HCT116 (cell line): ENCODE measurements around the gene TACR3. TPM values are rescaled to one million over a fixed set of nuclear protein-coding genes. Genes with fewer than 3 reads are reported as not detected.

Experiments used
- ATAC-seq: fragments of 200-7000 bp; cut with Tn5 transposase; 2 replicates; pipeline ENCODE4 v1.9.1; 2020; ENCODE audit warnings: mild to moderate bottlenecking, moderate library complexity
- BruUV-seq: library from RNA; stranded (reverse); fragments of 400-500 nt; replicated peaks from 2 replicates; lab custom pipeline; 2021; lab: Mats Ljungman, UMichigan
- CTCF ChIA-PET: fragments of 300-600 bp; sonication (Branson Sonifier 250); formaldehyde crosslinking; loops from one replicate; lab custom pipeline; 2021; ENCODE audit warnings: antibody characterized with exemption; lab: Charles Lee
- POLR2A ChIA-PET: fragments of 300-600, 350-600 bp; sonication (Branson Sonifier 250); formaldehyde crosslinking; loops from one replicate; lab custom pipeline; 2021; ENCODE audit warnings: antibody characterized with exemption; lab: Charles Lee
- RAD21 ChIA-PET, 2 experiments: fragments of 300-600 bp; sonication (Branson Sonifier 250); formaldehyde crosslinking; loops; one replicate each; lab custom pipeline; 2023; ENCODE audit warnings: low total read pairs in 2 of 2; ENCODE audit not compliant: uncharacterized antibody in 2 of 2, unreplicated experiment in 2 of 2, low non-redundant PET in 1 of 2; lab: Charles Lee
- DNase-seq: peaks from one replicate; pipeline ENCODE4 v3.0.0-alpha.2; 2010; ENCODE audit warnings: low read depth, low spot score
- H2AFZ ChIP-seq: fragments of 200-600 bp; shearing (Covaris generic), sonication (generic); 2 replicates; pipeline ENCODE4 v1.6.1; 2017; ENCODE audit warnings: low read depth, mixed run types, mixed read lengths, antibody characterized with exemption, low read length; ENCODE audit not compliant: poor library complexity, severe bottlenecking
- H3K27ac ChIP-seq: 2 replicates; pipeline ENCODE4 v1.5.1; 2012; ENCODE audit warnings: low read depth, low read length
- H3K27me3 ChIP-seq: fragments of 200-600 bp; sonication (generic); 2 replicates; pipeline ENCODE4 v1.6.1; 2016; ENCODE audit warnings: mixed run types, low read length, mixed read lengths; ENCODE audit not compliant: insufficient read depth
- H3K36me3 ChIP-seq, 2 experiments: fragments of 200-500 bp in 1 of 2; fragments of 200-600 bp in 1 of 2; sonication (Bioruptor generic) in 1 of 2; sonication (generic) in 1 of 2; 2 replicates each; pipeline versions ENCODE4 v1.5.1 to v1.6.1; 2014 to 2016; ENCODE audit warnings: low read length in 2 of 2, inconsistent platforms in 1 of 2, mixed read lengths in 1 of 2, mixed run types in 1 of 2; ENCODE audit not compliant: insufficient read depth in 2 of 2, control insufficient read depth in 1 of 2
- H3K4me1 ChIP-seq, 2 experiments: fragments of 200-600 bp in 1 of 2; sonication (generic) in 1 of 2; 2 replicates each; pipeline versions ENCODE4 v1.5.1 to v1.6.1; 2012 to 2017; ENCODE audit warnings: low read length in 2 of 2, inconsistent platforms in 1 of 2, mild to moderate bottlenecking in 1 of 2, mixed read lengths in 1 of 2, mixed run types in 1 of 2, moderate library complexity in 1 of 2; ENCODE audit not compliant: insufficient read depth in 2 of 2, control insufficient read depth in 1 of 2
- H3K4me2 ChIP-seq: fragments of 200-600 bp; sonication (generic); 2 replicates; pipeline ENCODE4 v1.6.1; 2017; ENCODE audit warnings: mixed run types, low read length, mixed read lengths
- H3K4me3 ChIP-seq, 2 experiments: fragments of 200-600 bp in 1 of 2; sonication (generic) in 1 of 2; replicated peaks in 1 of 2; 2 replicates each; pipeline ENCODE4 v1.5.1; 2011 to 2016; ENCODE audit warnings: low read length in 2 of 2, control low read depth in 1 of 2, low read depth in 1 of 2, mild to moderate bottlenecking in 1 of 2, mixed read lengths in 1 of 2, mixed run types in 1 of 2
- H3K79me2 ChIP-seq: fragments of 200-600 bp; sonication (generic); 2 replicates; pipeline ENCODE4 v1.6.1; 2017; ENCODE audit warnings: mild to moderate bottlenecking, mixed run types, low read length, moderate library complexity, mixed read lengths; ENCODE audit not compliant: insufficient read depth
- H3K9ac ChIP-seq: fragments of 200-600 bp; sonication (generic); 2 replicates; pipeline ENCODE4 v1.6.1; 2016; ENCODE audit warnings: low read length, mixed read lengths
- H3K9me2 ChIP-seq: fragments of 200-600 bp; sonication (generic), shearing (Covaris generic); 2 replicates; pipeline ENCODE4 v1.6.1; 2017; ENCODE audit warnings: mixed run types, mild to moderate bottlenecking, moderate library complexity; ENCODE audit not compliant: insufficient read depth
- H3K9me3 ChIP-seq, 2 experiments: fragments of 200-500 bp in 1 of 2; fragments of 200-600 bp in 1 of 2; sonication (Bioruptor generic) in 1 of 2; sonication (generic) in 1 of 2; 2 replicates each; pipeline ENCODE4 v1.6.1; 2014 to 2017; ENCODE audit warnings: low read length in 2 of 2, mixed read lengths in 2 of 2, inconsistent platforms in 1 of 2, low read depth in 1 of 2, mild to moderate bottlenecking in 1 of 2, mixed run types in 1 of 2, moderate library complexity in 1 of 2; ENCODE audit not compliant: control insufficient read depth in 1 of 2, insufficient read depth in 1 of 2
- H4K20me1 ChIP-seq: fragments of 200-600 bp; sonication (generic), shearing (Covaris generic); 2 replicates; pipeline ENCODE4 v1.6.1; 2017; ENCODE audit warnings: mixed run types, mild to moderate bottlenecking, moderate library complexity; ENCODE audit not compliant: insufficient read depth
- CBX3 ChIP-seq: IDR thresholded peaks from 2 replicates; pipeline ENCODE4 v1.6.1; 2012; ENCODE audit warnings: low read depth
- CEBPB ChIP-seq: IDR thresholded peaks from 2 replicates; pipeline ENCODE4 v1.6.1; 2012; ENCODE audit warnings: low read depth
- ELF1 ChIP-seq: IDR thresholded peaks from 2 replicates; pipeline ENCODE4 v1.6.1; 2012; ENCODE audit warnings: low read depth, borderline replicate concordance
- EZH2 ChIP-seq: fragments of 200-600 bp; sonication (generic); IDR thresholded peaks from 2 replicates; pipeline ENCODE4 v1.6.1; 2017; ENCODE audit warnings: antibody characterized with exemption, mixed run types
- EZH2phosphoT487 ChIP-seq: fragments of 200-600 bp; IDR thresholded peaks from 2 replicates; pipeline ENCODE4 v1.6.1; 2018; ENCODE audit warnings: antibody characterized with exemption, borderline replicate concordance
- POLR2A ChIP-seq: IDR thresholded peaks from 2 replicates; pipeline ENCODE4 v1.7.0; 2011; ENCODE audit warnings: borderline replicate concordance; ENCODE audit not compliant: insufficient read depth, insufficient read length; ENCODE audit errors: extremely low read depth
- RAD21 ChIP-seq: IDR thresholded peaks from 2 replicates; pipeline ENCODE4 v1.6.1; 2012; ENCODE audit warnings: low read depth, mild to moderate bottlenecking
- SIN3A ChIP-seq: IDR thresholded peaks from 2 replicates; pipeline ENCODE4 v1.6.1; 2012; ENCODE audit warnings: low read depth
- SP1 ChIP-seq: IDR thresholded peaks from 2 replicates; pipeline ENCODE4 v1.6.1; 2012; ENCODE audit warnings: low read depth
- SRF ChIP-seq: IDR thresholded peaks from 2 replicates; pipeline ENCODE4 v1.6.1; 2012; ENCODE audit warnings: low read depth
- TCF7L2 ChIP-seq: IDR thresholded peaks from 2 replicates; pipeline ENCODE4 v1.7.0; 2011; ENCODE audit warnings: borderline replicate concordance, inconsistent platforms; ENCODE audit not compliant: insufficient read depth, insufficient read length; ENCODE audit errors: extremely low read depth
- YY1 ChIP-seq: IDR thresholded peaks from 2 replicates; pipeline ENCODE4 v1.6.1; 2011; ENCODE audit warnings: low read length, low read depth, moderate library complexity, mild to moderate bottlenecking; ENCODE audit not compliant: insufficient replicate concordance; ENCODE audit errors: extremely low read depth
- ZNF274 ChIP-seq: fragments of 200-500 bp; sonication (Bioruptor generic); IDR thresholded peaks from 2 replicates; pipeline ENCODE4 v1.6.1; 2014; ENCODE audit warnings: mild to moderate bottlenecking, low read depth, low read length, inconsistent platforms
- intact Hi-C: fragments of 100-400 bp; cut with micrococcal nuclease; formaldehyde crosslinking; loops from 2 replicates; pipeline ENCODE4 v1.10.0; 2022
- total RNA-seq: library from RNA; stranded (reverse); gene quantifications from one replicate; pipeline ENCODE4 v1.2.1, GENCODE V29; 2021; ENCODE audit not compliant: unreplicated experiment
- TF ChIP-seq, protein P1 (sequence below), 3 experiments: fragments of 200-600 bp in 1 of 3; sonication (generic) in 1 of 3; IDR thresholded peaks in 2 of 3; conservative IDR thresholded peaks in 1 of 3; 2 replicates each; pipeline ENCODE4 v1.5.1; 2012 to 2017; ENCODE audit warnings: low read depth in 2 of 3, low read length in 2 of 3, antibody characterized with exemption in 1 of 3, borderline replicate concordance in 1 of 3, control low read depth in 1 of 3, mild to moderate bottlenecking in 1 of 3, mixed read lengths in 1 of 3, mixed run types in 1 of 3, moderate library complexity in 1 of 3; ENCODE audit not compliant: insufficient read depth in 1 of 3
- TF ChIP-seq, protein P2 (sequence below): IDR thresholded peaks from 2 replicates; pipeline ENCODE4 v1.6.1; 2012
- TF ChIP-seq, protein P3 (sequence below): IDR thresholded peaks from 2 replicates; pipeline ENCODE4 v1.6.1; 2011; ENCODE audit warnings: mild to moderate bottlenecking, low read length, moderate library complexity; ENCODE audit not compliant: insufficient replicate concordance; ENCODE audit errors: extremely low read depth

TACR3 gene
- total RNA-seq, 1 experiment from 2014 or later = not detected

DNA sequence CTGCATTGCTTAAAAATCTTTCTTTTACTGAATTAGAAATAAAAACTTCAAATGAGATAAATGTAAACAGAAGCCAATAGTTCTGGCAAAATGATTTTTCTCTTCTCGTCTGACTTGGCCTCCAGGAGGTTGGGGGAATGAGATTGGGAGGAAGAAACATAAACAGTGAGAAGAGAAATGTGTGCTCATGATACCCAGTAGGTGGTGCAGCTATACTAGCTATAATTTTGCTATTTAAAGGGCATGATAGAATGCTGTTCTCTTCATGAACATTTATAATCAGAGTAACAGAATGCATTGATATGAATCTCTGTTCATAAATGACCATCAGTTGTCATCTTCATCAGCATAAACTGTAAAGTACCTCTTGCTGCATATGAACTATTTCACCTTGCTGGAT is 85.5 kb downstream of the TACR3 start:
- Histone ChIP-seq H3K9me2 (no peaks in the 10 kb centered on the region), H2AFZ (no peak overlapping the region), H3K9ac (no peak overlapping the region), H3K79me2 (no peaks in the 10 kb centered on the region), H3K36me3 (no peaks in the 10 kb centered on the region), H3K9me3 (no peaks in the 10 kb centered on the region), H3K4me3 (no peak overlapping the region), H3K27me3 (no peaks in the 10 kb centered on the region), H3K4me1 (no peaks in the 10 kb centered on the region), H3K27ac (no peak overlapping the region), H4K20me1 (no peaks in the 10 kb centered on the region), H3K4me2 (no peak overlapping the region)
- ChIA-PET POLR2A (no interaction called here), RAD21 (no interaction called here), CTCF (interaction anchor here (0.8 to 1.4 kb wide), 4 partner anchors 129 to 281 kb away, joined by 3 to 7 read pairs (median 4); no protein-coding TSS in a partner anchor)
- TF ChIP-seq, protein P1, sequence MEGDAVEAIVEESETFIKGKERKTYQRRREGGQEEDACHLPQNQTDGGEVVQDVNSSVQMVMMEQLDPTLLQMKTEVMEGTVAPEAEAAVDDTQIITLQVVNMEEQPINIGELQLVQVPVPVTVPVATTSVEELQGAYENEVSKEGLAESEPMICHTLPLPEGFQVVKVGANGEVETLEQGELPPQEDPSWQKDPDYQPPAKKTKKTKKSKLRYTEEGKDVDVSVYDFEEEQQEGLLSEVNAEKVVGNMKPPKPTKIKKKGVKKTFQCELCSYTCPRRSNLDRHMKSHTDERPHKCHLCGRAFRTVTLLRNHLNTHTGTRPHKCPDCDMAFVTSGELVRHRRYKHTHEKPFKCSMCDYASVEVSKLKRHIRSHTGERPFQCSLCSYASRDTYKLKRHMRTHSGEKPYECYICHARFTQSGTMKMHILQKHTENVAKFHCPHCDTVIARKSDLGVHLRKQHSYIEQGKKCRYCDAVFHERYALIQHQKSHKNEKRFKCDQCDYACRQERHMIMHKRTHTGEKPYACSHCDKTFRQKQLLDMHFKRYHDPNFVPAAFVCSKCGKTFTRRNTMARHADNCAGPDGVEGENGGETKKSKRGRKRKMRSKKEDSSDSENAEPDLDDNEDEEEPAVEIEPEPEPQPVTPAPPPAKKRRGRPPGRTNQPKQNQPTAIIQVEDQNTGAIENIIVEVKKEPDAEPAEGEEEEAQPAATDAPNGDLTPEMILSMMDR (IDR thresholded peaks at IDR 0.05 in 2 of 3, conservative IDR thresholded peaks at IDR 0.05 in 1 of 3; ENCODE audit: borderline replicate concordance in 1 of 3, insufficient read depth in 1 of 3, low read depth in 2 of 3, low read length in 2 of 3) = peak; percentile 30 to 40 (median 37); a peak in 4 of 6 replicates
- TF ChIP-seq RAD21 (peak; percentile 65), CBX3 (no peak)
- no TSS peak for BruUV-seq
- DNase-seq = peak; percentile 10
- 0 out of 2 replicates have a peak, but pooled peaks have one; percentile 46 for ATAC-seq
- intact Hi-C loops = loop anchor here (10.0 kb wide), 1 partner anchor 281 kb away; no protein-coding TSS in a partner anchor

DNA sequence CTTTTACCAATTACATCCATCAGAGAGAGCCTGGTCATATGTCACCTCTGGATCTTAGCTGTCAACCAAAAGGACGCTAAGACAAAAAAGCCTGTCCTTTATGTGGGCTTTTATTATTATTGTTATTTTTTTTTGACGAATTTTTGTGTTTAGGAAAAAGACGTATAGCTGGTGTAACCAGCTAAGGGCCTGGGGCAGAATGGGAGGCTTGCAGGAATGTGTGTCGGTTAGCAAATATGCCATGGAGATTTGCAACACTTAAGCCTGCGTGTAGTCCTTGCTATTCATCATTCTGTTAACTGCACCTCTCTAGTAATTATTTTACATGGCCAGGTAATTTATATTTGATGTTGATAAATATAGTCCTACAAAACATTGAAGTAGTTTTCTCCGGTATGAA is 93.5 kb downstream of the TACR3 start:
- CTCF ChIA-PET = no interaction called here
- no peak overlapping the region for H3K9ac ChIP-seq

More for the DNA sequence above, 93.5 kb downstream of the TACR3 start:
- DNase-seq (no peak), ATAC-seq (no peak)
- RAD21 ChIA-PET = no interaction called here
- intact Hi-C loops = no loop called here
- no peak for TF ChIP-seq ZNF274
- no peak for TF ChIP-seq YY1
- TF ChIP-seq CEBPB = no peak
- TF ChIP-seq, protein P2, sequence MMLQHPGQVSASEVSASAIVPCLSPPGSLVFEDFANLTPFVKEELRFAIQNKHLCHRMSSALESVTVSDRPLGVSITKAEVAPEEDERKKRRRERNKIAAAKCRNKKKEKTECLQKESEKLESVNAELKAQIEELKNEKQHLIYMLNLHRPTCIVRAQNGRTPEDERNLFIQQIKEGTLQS = no peak
- no peak for TF ChIP-seq EZH2phosphoT487
- TF ChIP-seq POLR2A = no peak
- no peak for TF ChIP-seq SRF
- TF ChIP-seq RAD21 = no peak
- TF ChIP-seq TCF7L2 = no peak
- TF ChIP-seq, protein P3, sequence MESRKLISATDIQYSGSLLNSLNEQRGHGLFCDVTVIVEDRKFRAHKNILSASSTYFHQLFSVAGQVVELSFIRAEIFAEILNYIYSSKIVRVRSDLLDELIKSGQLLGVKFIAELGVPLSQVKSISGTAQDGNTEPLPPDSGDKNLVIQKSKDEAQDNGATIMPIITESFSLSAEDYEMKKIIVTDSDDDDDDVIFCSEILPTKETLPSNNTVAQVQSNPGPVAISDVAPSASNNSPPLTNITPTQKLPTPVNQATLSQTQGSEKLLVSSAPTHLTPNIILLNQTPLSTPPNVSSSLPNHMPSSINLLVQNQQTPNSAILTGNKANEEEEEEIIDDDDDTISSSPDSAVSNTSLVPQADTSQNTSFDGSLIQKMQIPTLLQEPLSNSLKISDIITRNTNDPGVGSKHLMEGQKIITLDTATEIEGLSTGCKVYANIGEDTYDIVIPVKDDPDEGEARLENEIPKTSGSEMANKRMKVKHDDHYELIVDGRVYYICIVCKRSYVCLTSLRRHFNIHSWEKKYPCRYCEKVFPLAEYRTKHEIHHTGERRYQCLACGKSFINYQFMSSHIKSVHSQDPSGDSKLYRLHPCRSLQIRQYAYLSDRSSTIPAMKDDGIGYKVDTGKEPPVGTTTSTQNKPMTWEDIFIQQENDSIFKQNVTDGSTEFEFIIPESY = no peak
- no peak for TF ChIP-seq SIN3A
- TF ChIP-seq SP1 = no peak
- no peak for TF ChIP-seq EZH2
- no peak for TF ChIP-seq ELF1
- Histone ChIP-seq H3K27ac (no peak overlapping the region), H3K4me2 (no peak overlapping the region), H3K9me3 (no peaks in the 10 kb centered on the region), H3K9me2 (no peaks in the 10 kb centered on the region), H3K4me1 (no peaks in the 10 kb centered on the region), H3K79me2 (no peaks in the 10 kb centered on the region), H4K20me1 (no peaks in the 10 kb centered on the region), H3K36me3 (no peaks in the 10 kb centered on the region), H2AFZ (no peak overlapping the region), H3K4me3 (no peak overlapping the region), H3K27me3 (no peaks in the 10 kb centered on the region)
- POLR2A ChIA-PET = no interaction called here
- no TSS peak for BruUV-seq
